ENCODE results near the gene SRGAP1.

- no peak for TF ChIP-seq CTCF (IDR thresholded peaks at IDR 0.05)
- TF ChIP-seq POLR2A (IDR thresholded peaks at IDR 0.05) = no peak
Measured at GRCh38 chr12:64097366-64098105, 253.0 kb downstream of the SRGAP1 start.

All from stomach (tissue), 4 donors.